Astrocyte of the cerebellum (primary cell): ENCODE results near the gene ACTRT3.

Experiments used
- DNase-seq: peaks from one replicate; pipeline ENCODE4 v3.0.0-alpha.2; 2011; ENCODE audit warnings: low read depth
- H3K4me3 ChIP-seq: 2 replicates; pipeline ENCODE4 v1.5.1; 2011; ENCODE audit warnings: mild to moderate bottlenecking, low read depth, low read length, moderate library complexity
- in situ Hi-C: cut with HindIII; loops from 2 replicates; pipeline ENCODE4 v1.10.0; 2017; ENCODE audit warnings: low sequenced_read_pairs
- TF ChIP-seq, protein P1 (sequence below): IDR thresholded peaks from 2 replicates; pipeline ENCODE4 v1.5.1; 2012; ENCODE audit warnings: low read length, low read depth, moderate library complexity, mild to moderate bottlenecking; ENCODE audit errors: missing control alignments

The ACTRT3 gene

DNA sequence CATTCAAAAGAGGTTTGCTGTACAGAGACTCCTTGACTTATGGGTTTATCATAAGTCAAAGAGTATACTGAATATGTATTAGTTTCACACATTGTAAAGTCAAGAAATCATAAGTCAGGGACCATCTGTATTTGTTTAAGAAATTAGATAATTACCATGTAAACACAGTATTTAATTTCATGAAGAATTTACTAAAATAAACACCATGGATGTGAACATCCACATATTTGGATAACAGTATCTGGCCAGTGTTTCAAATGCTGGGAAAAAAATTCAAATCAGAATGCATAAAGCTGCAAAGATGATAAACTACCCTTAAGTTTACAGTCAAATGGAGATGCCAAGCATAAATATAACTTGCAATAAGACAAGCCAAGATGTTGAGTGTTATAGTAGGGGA, 20.9 kb upstream of the ACTRT3 start:
- TF ChIP-seq, protein P1, sequence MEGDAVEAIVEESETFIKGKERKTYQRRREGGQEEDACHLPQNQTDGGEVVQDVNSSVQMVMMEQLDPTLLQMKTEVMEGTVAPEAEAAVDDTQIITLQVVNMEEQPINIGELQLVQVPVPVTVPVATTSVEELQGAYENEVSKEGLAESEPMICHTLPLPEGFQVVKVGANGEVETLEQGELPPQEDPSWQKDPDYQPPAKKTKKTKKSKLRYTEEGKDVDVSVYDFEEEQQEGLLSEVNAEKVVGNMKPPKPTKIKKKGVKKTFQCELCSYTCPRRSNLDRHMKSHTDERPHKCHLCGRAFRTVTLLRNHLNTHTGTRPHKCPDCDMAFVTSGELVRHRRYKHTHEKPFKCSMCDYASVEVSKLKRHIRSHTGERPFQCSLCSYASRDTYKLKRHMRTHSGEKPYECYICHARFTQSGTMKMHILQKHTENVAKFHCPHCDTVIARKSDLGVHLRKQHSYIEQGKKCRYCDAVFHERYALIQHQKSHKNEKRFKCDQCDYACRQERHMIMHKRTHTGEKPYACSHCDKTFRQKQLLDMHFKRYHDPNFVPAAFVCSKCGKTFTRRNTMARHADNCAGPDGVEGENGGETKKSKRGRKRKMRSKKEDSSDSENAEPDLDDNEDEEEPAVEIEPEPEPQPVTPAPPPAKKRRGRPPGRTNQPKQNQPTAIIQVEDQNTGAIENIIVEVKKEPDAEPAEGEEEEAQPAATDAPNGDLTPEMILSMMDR, result no peak
- in situ Hi-C loops, result no loop called here
- no peak for DNase-seq
- no peak overlapping the region for H3K4me3 ChIP-seq

DNA sequence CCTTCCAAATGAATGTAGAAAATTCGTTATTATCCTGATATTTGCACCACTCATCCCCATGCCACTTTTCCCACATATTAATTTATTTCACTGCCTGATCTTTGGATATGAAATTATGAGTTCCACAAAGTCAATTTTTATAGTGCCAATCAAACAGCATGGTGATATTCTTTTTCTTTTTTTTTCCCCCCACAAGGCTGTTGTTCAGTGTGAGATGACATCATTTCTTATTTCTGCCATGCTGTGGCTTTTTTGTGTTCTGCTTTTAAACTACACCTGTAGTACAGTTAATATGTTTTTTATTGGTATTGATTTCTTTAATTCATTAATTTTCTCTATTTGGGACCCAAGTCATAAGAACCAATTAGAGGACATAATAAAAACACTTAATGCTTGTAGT, 18.4 kb upstream of the ACTRT3 start:
- TF ChIP-seq, protein P1, result no peak
- in situ Hi-C loops, result no loop called here
- no peak for DNase-seq
- no peak overlapping the region for H3K4me3 ChIP-seq

- H3K4me3 ChIP-seq, result no peak overlapping the region
- in situ Hi-C loops, result no loop called here
- no peak for DNase-seq
- TF ChIP-seq, protein P1, result no peak
These were observed 17.8 kb upstream of the ACTRT3 start for GRCh38 chr3:169787120-169787519.

- H3K4me3 ChIP-seq, result no peak overlapping the region
- TF ChIP-seq, protein P1, result no peak
- in situ Hi-C loops, result no loop called here
- DNase-seq, result no peak
These were observed 12.0 kb upstream of the ACTRT3 start for GRCh38 chr3:169781209-169781855.

DNA sequence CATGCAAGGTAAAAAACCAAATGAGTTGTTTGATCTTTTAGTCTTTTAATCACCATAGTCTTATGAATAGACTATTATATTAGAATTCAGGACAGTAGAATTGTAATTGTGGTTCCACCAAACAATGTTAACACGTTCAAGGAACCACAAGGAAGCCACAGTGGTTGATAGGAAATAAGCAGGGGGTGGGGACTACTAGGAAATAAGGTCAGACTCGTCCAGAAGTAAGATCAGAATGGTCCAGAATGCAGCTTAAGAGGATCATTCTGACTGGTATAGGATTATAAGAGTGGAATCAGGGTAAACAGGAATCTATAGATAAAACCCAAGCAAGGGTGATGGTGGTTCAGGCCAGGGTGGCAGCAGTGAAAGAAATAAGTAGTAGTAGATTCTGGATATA, 11.4 kb upstream of the ACTRT3 start:
- no peak overlapping the region for H3K4me3 ChIP-seq
- no peak for DNase-seq
- in situ Hi-C loops, result no loop called here
- TF ChIP-seq, protein P1, result no peak

DNA sequence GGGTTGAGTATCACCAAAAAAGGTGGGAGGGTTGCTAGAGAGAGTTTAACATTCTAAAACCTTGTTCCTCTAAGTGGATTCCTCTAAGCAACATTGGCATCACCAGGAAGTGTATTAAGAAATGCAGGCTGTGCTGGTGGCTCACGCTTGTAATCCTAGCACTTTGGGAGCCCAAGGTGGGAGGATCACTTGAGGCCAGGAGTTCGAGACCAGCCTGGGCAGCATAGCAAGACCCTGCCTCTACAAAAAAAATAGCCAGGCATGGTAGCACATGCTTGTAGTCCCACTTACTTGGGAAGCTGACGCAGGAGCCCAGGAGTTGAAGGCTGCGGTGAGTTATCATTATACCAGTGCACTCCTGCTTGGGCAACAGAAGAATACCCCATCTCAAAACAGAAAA, 8.5 kb upstream of the ACTRT3 start:
- TF ChIP-seq, protein P1, result no peak
- no peak overlapping the region for H3K4me3 ChIP-seq
- DNase-seq, result no peak
- in situ Hi-C loops, result no loop called here
